SH-SY5Y (cell line): ENCODE data around the gene TMEM252.

ENCODE experiments used
- GATA2 ChIP-seq: IDR thresholded peaks from 2 replicates; pipeline ENCODE4 v1.6.1; 2011; ENCODE audit warnings: mild to moderate bottlenecking, low read depth, low read length
- GATA3 ChIP-seq: IDR thresholded peaks from 2 replicates; pipeline ENCODE4 v1.6.1; 2011; ENCODE audit warnings: low read depth, mild to moderate bottlenecking, low read length, moderate library complexity

DNA sequence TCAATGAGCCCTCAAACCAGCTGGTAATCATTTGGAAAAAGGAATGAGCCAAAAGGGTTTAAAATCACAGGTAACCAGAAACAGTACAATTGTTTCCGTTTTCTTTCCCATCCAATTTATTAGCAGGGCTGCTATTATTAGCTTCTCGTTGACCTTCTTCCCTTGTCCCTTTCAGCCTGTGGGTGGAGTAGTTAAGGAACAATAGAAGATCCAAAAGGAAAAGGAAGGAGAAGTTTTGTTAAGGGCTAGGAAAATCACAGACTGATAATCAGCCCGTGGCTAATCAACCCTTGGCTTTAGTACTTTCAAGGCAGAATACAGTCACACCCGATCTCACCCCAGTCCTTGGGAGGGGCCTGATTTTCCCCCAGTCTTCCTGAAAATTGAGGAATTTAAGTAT is 38.4 kb downstream of the TMEM252 start:
- TF ChIP-seq GATA3 (no peak), GATA2 (no peak)
